Measurements from ENCODE around the gene RAPGEF5.

DNA sequence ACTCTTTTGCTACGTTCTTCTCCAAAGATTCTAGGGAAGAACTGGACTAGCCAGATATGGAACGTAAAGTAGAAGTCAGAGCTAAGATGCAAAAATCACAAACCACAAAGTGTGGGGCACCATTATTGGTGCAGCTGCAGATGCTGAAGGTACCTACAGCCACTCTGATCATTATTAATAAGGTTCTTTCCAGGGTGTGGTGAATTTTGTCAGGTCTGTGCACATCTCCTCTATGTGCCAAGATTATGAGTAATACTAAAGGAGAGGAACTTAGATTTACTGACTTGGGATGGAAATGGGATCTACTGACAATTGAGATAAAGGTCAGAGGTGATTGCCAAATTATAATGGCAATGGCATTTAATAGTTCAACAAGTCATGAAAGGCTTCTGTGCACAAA lies 148.2 kb downstream of the RAPGEF5 start:
- no peak for TF ChIP-seq POLR2A (IDR thresholded peaks at IDR 0.05; ENCODE audit: low read length)
- no peak for TF ChIP-seq GATA1 (IDR thresholded peaks at IDR 0.05; ENCODE audit: low read depth, low read length)

All from erythroblast (primary cell).